Naive thymus-derived CD4-positive, alpha-beta T cell (primary cell): ENCODE measurements around the gene ITPR2. TPM values are rescaled to one million over a fixed set of nuclear protein-coding genes. Genes with fewer than 3 reads are reported as not detected.

Source experiments
- ATAC-seq: fragments of 150-1000 bp; cut with Tn5 transposase; 2 replicates; pipeline ENCODE4 v1.10.0; 2021; ENCODE audit warnings: mild to moderate bottlenecking, moderate library complexity
- CTCF ChIA-PET: fragments of 350-600 bp; sonication (Branson Sonifier 250); formaldehyde crosslinking; loops from one replicate; lab custom pipeline; 2021; ENCODE audit warnings: antibody characterized with exemption; lab: Charles Lee
- POLR2A ChIA-PET: fragments of 350-600 bp; sonication (Branson Sonifier 250); formaldehyde crosslinking; loops from one replicate; lab custom pipeline; 2021; ENCODE audit warnings: antibody characterized with exemption, inconsistent platforms; lab: Charles Lee
- DNase-seq, 9 donors: peaks; one replicate each; pipeline versions ENCODE4 v3.0.0 to v3.0.0-alpha.2; 2020 to 2022; ENCODE audit warnings: mixed read lengths in 1 of 9
- H3K27ac ChIP-seq: one replicate; pipeline ENCODE4 v1.7.0; 2013; ENCODE audit warnings: mild to moderate bottlenecking, low read depth, low read length, moderate library complexity
- H3K27me3 ChIP-seq, 2 donors: one replicate each; pipeline ENCODE4 v1.7.0; 2013; ENCODE audit warnings: low read length in 2 of 2, mild to moderate bottlenecking in 2 of 2, moderate library complexity in 2 of 2; ENCODE audit not compliant: control insufficient read depth in 2 of 2, insufficient read depth in 2 of 2
- H3K36me3 ChIP-seq, 3 experiments: 1 replicate in 2 of 3; 2 replicates in 1 of 3; pipeline ENCODE4 v1.7.0; 2013; ENCODE audit warnings: low read length in 3 of 3, mild to moderate bottlenecking in 3 of 3, moderate library complexity in 1 of 3; ENCODE audit not compliant: insufficient read depth in 3 of 3, control insufficient read depth in 2 of 3
- H3K4me1 ChIP-seq, 2 donors: one replicate each; pipeline ENCODE4 v1.7.0; 2013; ENCODE audit warnings: low read length in 2 of 2, mild to moderate bottlenecking in 2 of 2, moderate library complexity in 1 of 2; ENCODE audit not compliant: control insufficient read depth in 2 of 2, insufficient read depth in 2 of 2
- H3K4me3 ChIP-seq: 2 replicates; pipeline ENCODE4 v1.7.0; 2013; ENCODE audit warnings: mild to moderate bottlenecking, low read length
- H3K9me3 ChIP-seq, 3 experiments: 1 replicate in 2 of 3; 2 replicates in 1 of 3; pipeline ENCODE4 v1.7.0; 2013; ENCODE audit warnings: low read length in 3 of 3; ENCODE audit not compliant: control insufficient read depth in 2 of 3
- H3K27ac Mint-ChIP-seq, 9 donors: one replicate each; pipeline ENCODE4 v1.8.0; 2020 to 2022; ENCODE audit warnings: mixed read lengths in 9 of 9, mild to moderate bottlenecking in 8 of 9, moderate library complexity in 5 of 9, inconsistent platforms in 2 of 9
- H3K27me3 Mint-ChIP-seq, 5 donors: one replicate each; pipeline ENCODE4 v1.8.0; 2021 to 2022; ENCODE audit warnings: mixed read lengths in 5 of 5, mild to moderate bottlenecking in 1 of 5
- H3K36me3 Mint-ChIP-seq, 5 donors: one replicate each; pipeline ENCODE4 v1.8.0; 2020 to 2022; ENCODE audit warnings: mixed read lengths in 5 of 5, mild to moderate bottlenecking in 3 of 5, inconsistent platforms in 1 of 5
- H3K4me1 Mint-ChIP-seq, 7 donors: one replicate each; pipeline ENCODE4 v1.8.0; 2020 to 2022; ENCODE audit warnings: mixed read lengths in 7 of 7, mild to moderate bottlenecking in 3 of 7, inconsistent platforms in 1 of 7
- H3K4me3 Mint-ChIP-seq, 10 donors: one replicate each; pipeline ENCODE4 v1.8.0; 2020 to 2022; ENCODE audit warnings: mild to moderate bottlenecking in 10 of 10, mixed read lengths in 10 of 10, moderate library complexity in 6 of 10, inconsistent platforms in 2 of 10
- H3K9me3 Mint-ChIP-seq, 11 donors: one replicate each; pipeline ENCODE4 v1.8.0; 2020 to 2022; ENCODE audit warnings: mixed read lengths in 11 of 11, mild to moderate bottlenecking in 4 of 11, inconsistent platforms in 1 of 11, moderate library complexity in 1 of 11
- intact Hi-C, 2 donors: fragments of 100-400 bp; cut with micrococcal nuclease; formaldehyde crosslinking; loops; one replicate each; pipeline ENCODE4 v1.15.1; 2023
- polyA plus RNA-seq, 2 donors: library from polyadenylated mRNA; unstranded; fragments of 300-500 nt; fragmentation: Illumina TruSeq; gene quantifications; one replicate each; pipeline ENCODE4 v1.2.3, GENCODE V29; 2021
- total RNA-seq, 6 experiments: library from RNA in 5 of 6; stranded (reverse) in 5 of 6; gene quantifications; 1 replicate in 5 of 6; 2 replicates in 1 of 6; pipeline ENCODE4 v1.2.3 and lab custom pipeline; 2021 to 2026

Gene ITPR2
- total and polyA plus RNA-seq, 7 experiments from 2014 or later: 11.3 to 71.5 (median 51.4) TPM

DNA sequence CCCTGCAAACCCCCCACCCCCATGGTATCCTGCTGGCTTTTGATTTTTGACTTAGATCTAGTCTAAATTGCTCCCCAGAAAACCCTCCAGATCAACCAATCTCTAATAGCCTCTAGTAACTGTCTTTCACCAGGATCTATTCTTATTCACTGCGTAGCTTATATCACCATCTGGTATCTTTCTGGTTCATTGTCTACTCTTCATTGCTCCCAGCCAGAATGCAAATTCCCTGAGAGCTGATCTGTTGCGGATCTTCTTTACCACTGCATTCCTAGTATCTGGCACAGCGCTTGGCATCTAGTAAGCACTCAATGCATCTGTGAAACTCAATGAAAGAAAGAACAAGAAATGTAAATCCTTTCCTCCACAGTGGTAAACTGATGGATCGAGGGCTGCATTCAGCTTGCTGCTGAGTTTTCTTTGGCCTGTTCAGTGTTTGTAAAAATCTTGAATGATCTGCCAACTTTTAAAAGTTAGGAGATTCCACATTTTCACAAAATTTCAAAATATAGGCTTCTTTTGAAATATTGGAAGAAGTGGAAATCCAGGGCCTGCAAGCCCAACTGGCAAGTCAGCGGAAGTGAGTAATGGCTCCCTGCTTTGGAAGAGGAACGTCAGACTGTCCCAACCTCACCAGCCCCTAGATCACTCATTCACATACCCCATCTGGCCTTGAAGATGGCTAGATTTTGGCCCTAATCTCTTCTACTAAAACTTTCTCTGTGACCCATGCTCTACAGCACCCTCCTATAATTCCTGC lies 363.4 kb downstream of the ITPR2 start:
- intact Hi-C loops: no loop called here
- H3K27me3 ChIP-seq: no peaks in the 10 kb centered on the region
- Mint-ChIP-seq H3K9me3 (no peaks in the 10 kb centered on the region), H3K4me1 (peaks cover 0 to 22% (median 0%) of the 10 kb centered on the region in 7 donors), H3K27me3 (no peaks in the 10 kb centered on the region), H3K27ac (no peak overlapping the region), H3K4me3 (no peak overlapping the region), H3K36me3 (peaks cover 9 to 70% (median 49%) of the 10 kb centered on the region in 5 donors)
- no peaks in the 10 kb centered on the region for H3K4me1 ChIP-seq
- H3K36me3 ChIP-seq: peaks cover 0 to 8% (median 0%) of the 10 kb centered on the region in 3 experiments
- no peak overlapping the region for H3K27ac ChIP-seq
- ATAC-seq: no peak
- POLR2A ChIA-PET: no interaction called here
- no peaks in the 10 kb centered on the region for H3K9me3 ChIP-seq
- CTCF ChIA-PET: no interaction called here
- no peak overlapping the region for H3K4me3 ChIP-seq
- no peak for DNase-seq

DNA sequence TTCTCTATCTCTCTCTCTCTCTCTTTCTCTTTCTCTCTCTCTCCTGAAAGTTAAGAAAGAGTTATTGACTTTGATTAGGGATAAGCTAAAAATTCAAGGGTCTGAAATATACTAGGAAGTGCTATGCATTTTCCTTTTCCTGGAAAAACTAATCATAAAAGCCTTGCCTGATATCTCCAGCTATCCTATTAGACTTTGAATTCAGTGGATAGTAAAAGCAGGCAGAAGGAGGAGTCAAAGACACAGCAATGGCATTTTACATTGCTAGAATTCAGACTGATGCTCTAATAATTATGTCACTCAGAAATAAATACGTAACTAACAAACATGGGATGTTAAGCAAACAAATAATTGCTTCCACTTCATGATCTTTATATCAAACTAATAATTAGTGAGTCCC lies 365.6 kb downstream of the ITPR2 start:
- Histone ChIP-seq H3K4me1 (no peaks in the 10 kb centered on the region), H3K9me3 (no peaks in the 10 kb centered on the region), H3K27me3 (no peaks in the 10 kb centered on the region), H3K27ac (no peak overlapping the region), H3K4me3 (no peak overlapping the region), H3K36me3 (peaks cover 0 to 4% (median 0%) of the 10 kb centered on the region in 3 experiments)
- no peak overlapping the region for H3K27ac Mint-ChIP-seq
- intact Hi-C loops: no loop called here
- H3K9me3 Mint-ChIP-seq: no peaks in the 10 kb centered on the region
- ChIA-PET CTCF (no interaction called here), POLR2A (no interaction called here)
- H3K4me1 Mint-ChIP-seq: peaks cover 0 to 13% (median 0%) of the 10 kb centered on the region in 7 donors
- no peak for ATAC-seq
- no peak for DNase-seq
- peaks cover 3 to 58% (median 41%) of the 10 kb centered on the region in 5 donors for H3K36me3 Mint-ChIP-seq
- H3K27me3 Mint-ChIP-seq: no peaks in the 10 kb centered on the region
- no peak overlapping the region for H3K4me3 Mint-ChIP-seq

DNA sequence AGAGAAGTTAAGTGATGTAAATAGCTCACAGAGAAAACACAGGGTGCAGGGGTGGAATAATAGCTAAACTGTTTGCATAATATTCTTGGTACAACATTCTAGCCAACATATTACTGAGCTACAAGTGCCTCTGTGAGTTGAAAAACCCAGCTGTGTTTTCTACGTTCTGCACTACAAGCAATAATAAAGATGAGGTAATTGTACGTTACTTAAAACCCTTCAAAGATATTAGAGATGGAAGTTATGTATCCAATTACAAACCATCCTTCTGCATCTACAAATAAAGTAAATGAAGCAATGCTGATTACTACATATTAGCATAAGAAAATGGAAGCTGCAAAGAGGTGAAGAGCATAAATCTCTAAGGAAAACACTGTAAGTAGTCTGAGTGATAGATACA lies 366.3 kb downstream of the ITPR2 start:
- no peak for ATAC-seq
- H3K36me3 Mint-ChIP-seq: peaks cover 3 to 55% (median 38%) of the 10 kb centered on the region in 5 donors

DNA sequence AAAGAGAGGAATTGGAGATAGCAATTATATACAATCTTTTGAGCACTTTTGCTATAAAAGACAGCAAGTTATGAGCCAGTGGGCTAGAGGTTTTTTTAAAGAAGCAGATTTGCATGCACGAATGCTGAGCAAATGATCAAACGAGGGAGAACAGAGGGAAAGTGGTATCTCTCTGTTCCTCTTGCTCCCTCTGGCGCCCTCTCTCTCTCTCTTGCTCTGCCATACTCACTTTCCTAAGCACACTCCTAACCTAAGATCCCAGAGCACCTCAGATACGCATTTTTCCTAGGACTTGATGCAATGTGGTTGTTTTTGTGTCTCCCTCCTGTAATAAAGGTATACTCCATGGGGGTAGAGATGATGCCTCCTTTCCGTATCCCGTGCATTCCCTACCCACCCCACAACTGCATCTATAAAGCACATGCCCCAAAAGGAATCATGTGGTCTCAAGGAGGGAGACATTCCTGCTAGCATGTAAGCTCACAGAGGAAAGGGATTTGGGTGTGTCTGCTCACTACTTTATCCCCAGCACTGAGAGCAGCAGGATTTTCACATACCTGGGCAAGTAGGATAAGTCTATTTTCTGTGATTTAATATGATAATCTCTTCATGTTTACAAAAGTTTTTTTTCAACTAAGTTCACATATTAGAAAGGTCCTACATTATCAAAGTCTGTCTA lies 367.4 kb downstream of the ITPR2 start:
- Histone ChIP-seq H3K4me1 (no peaks in the 10 kb centered on the region), H3K27ac (no peak overlapping the region), H3K27me3 (no peaks in the 10 kb centered on the region), H3K4me3 (no peak overlapping the region), H3K9me3 (no peaks in the 10 kb centered on the region), H3K36me3 (no peaks in the 10 kb centered on the region)
- DNase-seq (no peak), ATAC-seq (no peak)
- Mint-ChIP-seq H3K27me3 (no peaks in the 10 kb centered on the region), H3K9me3 (no peaks in the 10 kb centered on the region), H3K4me3 (no peak overlapping the region), H3K27ac (no peak overlapping the region), H3K4me1 (peaks cover 0 to 2% (median 0%) of the 10 kb centered on the region in 7 donors), H3K36me3 (peaks cover 3 to 50% (median 36%) of the 10 kb centered on the region in 5 donors)
- CTCF ChIA-PET: no interaction called here
- intact Hi-C loops: no loop called here
- POLR2A ChIA-PET: no interaction called here

More for the DNA sequence above, 366.3 kb downstream of the ITPR2 start:
- intact Hi-C loops: no loop called here
- CTCF ChIA-PET: no interaction called here
- H3K4me3 Mint-ChIP-seq: no peak overlapping the region
- H3K27ac Mint-ChIP-seq: no peak overlapping the region
- POLR2A ChIA-PET: interaction anchor here (0.6 kb wide), 1 partner anchor 747 kb away, joined by 3 read pairs; no protein-coding TSS in a partner anchor
- Histone ChIP-seq H3K4me3 (no peak overlapping the region), H3K36me3 (peaks cover 0 to 4% (median 0%) of the 10 kb centered on the region in 3 experiments), H3K27ac (no peak overlapping the region), H3K27me3 (no peaks in the 10 kb centered on the region), H3K4me1 (no peaks in the 10 kb centered on the region), H3K9me3 (no peaks in the 10 kb centered on the region)
- DNase-seq: no peak
- no peaks in the 10 kb centered on the region for H3K27me3 Mint-ChIP-seq
- peaks cover 0 to 9% (median 0%) of the 10 kb centered on the region in 7 donors for H3K4me1 Mint-ChIP-seq
- H3K9me3 Mint-ChIP-seq: no peaks in the 10 kb centered on the region

DNA sequence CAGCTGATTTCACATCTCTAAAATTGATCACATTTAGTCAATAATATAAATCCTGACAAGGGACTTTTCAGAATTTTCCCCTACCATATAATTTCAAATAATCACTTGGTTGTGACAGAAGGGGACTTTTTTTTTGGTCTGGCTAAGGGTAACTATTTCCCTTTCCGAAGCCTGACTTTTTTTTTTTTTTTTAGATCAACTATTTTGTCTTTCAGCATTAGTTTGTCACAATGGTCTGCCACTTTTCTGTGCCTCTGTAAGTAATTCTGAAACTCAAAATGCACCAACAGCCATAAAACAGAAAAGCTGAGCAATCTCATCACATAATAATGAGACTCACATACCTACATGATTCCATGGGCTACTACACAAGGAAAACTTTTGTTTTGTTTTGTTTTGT lies 371.2 kb downstream of the ITPR2 start:
- Histone ChIP-seq H3K27me3 (no peaks in the 10 kb centered on the region), H3K9me3 (no peaks in the 10 kb centered on the region), H3K4me1 (no peaks in the 10 kb centered on the region), H3K36me3 (peaks cover 0 to 11% (median 0%) of the 10 kb centered on the region in 3 experiments), H3K4me3 (no peak overlapping the region), H3K27ac (no peak overlapping the region)
- ChIA-PET CTCF (no interaction called here), POLR2A (no interaction called here)
- H3K4me3 Mint-ChIP-seq: no peak overlapping the region
- ATAC-seq (no peak), DNase-seq (no peak)
- peaks cover 0 to 11% (median 0%) of the 10 kb centered on the region in 7 donors for H3K4me1 Mint-ChIP-seq
- H3K9me3 Mint-ChIP-seq: peaks cover 0 to 4% (median 0%) of the 10 kb centered on the region in 11 donors
- peaks cover 7 to 62% (median 60%) of the 10 kb centered on the region in 5 donors for H3K36me3 Mint-ChIP-seq
- no peaks in the 10 kb centered on the region for H3K27me3 Mint-ChIP-seq
- H3K27ac Mint-ChIP-seq: no peak overlapping the region
- intact Hi-C loops: no loop called here

DNA sequence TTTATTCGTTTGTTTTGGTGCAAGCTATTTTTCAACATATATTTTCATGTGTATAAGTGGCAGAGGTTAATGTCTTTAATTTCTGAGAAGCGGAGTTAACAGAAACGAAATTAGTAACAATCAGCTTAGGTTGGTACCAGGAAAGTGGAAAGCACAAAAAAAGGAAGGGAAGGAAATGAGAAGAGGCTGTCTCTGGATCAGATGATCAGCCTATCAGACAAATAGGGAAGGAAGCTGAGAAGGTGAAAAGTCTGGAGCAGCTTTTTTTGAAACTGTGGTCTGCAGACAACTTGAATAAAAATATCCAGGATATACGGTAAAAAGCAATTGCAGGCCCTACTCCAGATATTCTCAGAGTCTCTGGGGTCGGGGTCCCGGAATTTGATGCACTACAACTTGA lies 372.6 kb downstream of the ITPR2 start:
- ChIA-PET POLR2A (no interaction called here), CTCF (interaction anchor here (0.6 kb wide), 1 partner anchor 309 kb away, joined by 3 read pairs; no protein-coding TSS in a partner anchor)
- Histone ChIP-seq H3K4me1 (no peaks in the 10 kb centered on the region), H3K27ac (no peak overlapping the region), H3K4me3 (no peak overlapping the region), H3K9me3 (no peaks in the 10 kb centered on the region), H3K27me3 (no peaks in the 10 kb centered on the region), H3K36me3 (peaks cover 0 to 11% (median 0%) of the 10 kb centered on the region in 3 experiments)
- Mint-ChIP-seq H3K9me3 (peaks cover 0 to 6% (median 0%) of the 10 kb centered on the region in 11 donors), H3K4me1 (peaks cover 0 to 13% (median 0%) of the 10 kb centered on the region in 7 donors), H3K36me3 (peaks cover 7 to 59% (median 57%) of the 10 kb centered on the region in 5 donors), H3K27me3 (no peaks in the 10 kb centered on the region), H3K4me3 (no peak overlapping the region), H3K27ac (no peak overlapping the region)
- DNase-seq (no peak), ATAC-seq (no peak)
- intact Hi-C loops: no loop called here
